Measurements from ENCODE around the gene CRBN.

GRCh38 chr3:3107858-3108257 is 71.6 kb downstream of the CRBN start:
- TF ChIP-seq PATZ1 (CRISPR knock-in tag; IDR thresholded peaks at IDR 0.05; ENCODE audit: borderline replicate concordance): no peak
- TF ChIP-seq TCF4 (CRISPR knock-in tag; IDR thresholded peaks at IDR 0.05; ENCODE audit: borderline replicate concordance): no peak
- TF ChIP-seq ARNTL (CRISPR knock-in tag; IDR thresholded peaks at IDR 0.05; ENCODE audit: borderline replicate concordance, low read depth): no peak
- TF ChIP-seq BACH2 (CRISPR knock-in tag; IDR thresholded peaks at IDR 0.05; ENCODE audit: borderline replicate concordance): no peak
- TF ChIP-seq CREB5 (CRISPR knock-in tag; IDR thresholded peaks at IDR 0.05; ENCODE audit: low read depth): no peak
- no peak for TF ChIP-seq ZNF8 (CRISPR knock-in tag; IDR thresholded peaks at IDR 0.05)
- no peak for TF ChIP-seq ZFP30 (CRISPR knock-in tag; IDR thresholded peaks at IDR 0.05)
- no peak for TF ChIP-seq SNAI2 (CRISPR knock-in tag; IDR thresholded peaks at IDR 0.05)
- TF ChIP-seq ZFP3 (CRISPR knock-in tag; IDR thresholded peaks at IDR 0.05): no peak
- TF ChIP-seq CSRNP3 (CRISPR knock-in tag; IDR thresholded peaks at IDR 0.05): no peak
